AG10803 (cell line): ENCODE measurements around the gene TAGLN3.
A peak's percentile ranks its signal among the peaks of the same experiment; 100 is the strongest.

Experiments used
- DNase-seq: peaks from one replicate; pipeline ENCODE4 v3.0.0; 2010; ENCODE audit warnings: low read depth
- H3K4me3 ChIP-seq: 2 replicates; pipeline ENCODE4 v1.5.1; 2011; ENCODE audit warnings: mild to moderate bottlenecking, low read length, control low read depth
- TF ChIP-seq, protein P1 (sequence below): conservative IDR thresholded peaks from 2 replicates; pipeline ENCODE4 v1.5.1; 2011; ENCODE audit warnings: mild to moderate bottlenecking, low read length, control low read depth, inconsistent platforms

TAGLN3 gene

DNA sequence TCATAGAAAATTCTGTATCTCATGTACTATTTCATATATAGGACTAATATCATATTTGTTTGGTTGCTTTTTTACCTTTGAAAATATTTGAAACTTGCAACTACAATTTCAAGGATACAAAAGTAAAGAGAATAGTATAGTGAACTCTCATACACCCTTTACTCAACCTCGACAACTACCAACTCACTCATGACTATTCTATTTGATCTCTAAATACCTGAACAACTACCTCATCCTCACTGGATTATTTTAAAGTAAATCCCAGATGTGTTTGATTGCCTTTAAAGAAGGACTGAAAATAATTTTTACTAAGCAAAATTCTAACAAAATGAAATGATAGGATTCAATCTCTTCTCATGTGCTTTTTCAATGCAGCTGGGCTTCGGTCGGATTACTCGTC, 47.9 kb downstream of the TAGLN3 start:
- TF ChIP-seq, protein P1, sequence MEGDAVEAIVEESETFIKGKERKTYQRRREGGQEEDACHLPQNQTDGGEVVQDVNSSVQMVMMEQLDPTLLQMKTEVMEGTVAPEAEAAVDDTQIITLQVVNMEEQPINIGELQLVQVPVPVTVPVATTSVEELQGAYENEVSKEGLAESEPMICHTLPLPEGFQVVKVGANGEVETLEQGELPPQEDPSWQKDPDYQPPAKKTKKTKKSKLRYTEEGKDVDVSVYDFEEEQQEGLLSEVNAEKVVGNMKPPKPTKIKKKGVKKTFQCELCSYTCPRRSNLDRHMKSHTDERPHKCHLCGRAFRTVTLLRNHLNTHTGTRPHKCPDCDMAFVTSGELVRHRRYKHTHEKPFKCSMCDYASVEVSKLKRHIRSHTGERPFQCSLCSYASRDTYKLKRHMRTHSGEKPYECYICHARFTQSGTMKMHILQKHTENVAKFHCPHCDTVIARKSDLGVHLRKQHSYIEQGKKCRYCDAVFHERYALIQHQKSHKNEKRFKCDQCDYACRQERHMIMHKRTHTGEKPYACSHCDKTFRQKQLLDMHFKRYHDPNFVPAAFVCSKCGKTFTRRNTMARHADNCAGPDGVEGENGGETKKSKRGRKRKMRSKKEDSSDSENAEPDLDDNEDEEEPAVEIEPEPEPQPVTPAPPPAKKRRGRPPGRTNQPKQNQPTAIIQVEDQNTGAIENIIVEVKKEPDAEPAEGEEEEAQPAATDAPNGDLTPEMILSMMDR = no peak
- no peak for DNase-seq
- H3K4me3 ChIP-seq = no peak overlapping the region

DNA sequence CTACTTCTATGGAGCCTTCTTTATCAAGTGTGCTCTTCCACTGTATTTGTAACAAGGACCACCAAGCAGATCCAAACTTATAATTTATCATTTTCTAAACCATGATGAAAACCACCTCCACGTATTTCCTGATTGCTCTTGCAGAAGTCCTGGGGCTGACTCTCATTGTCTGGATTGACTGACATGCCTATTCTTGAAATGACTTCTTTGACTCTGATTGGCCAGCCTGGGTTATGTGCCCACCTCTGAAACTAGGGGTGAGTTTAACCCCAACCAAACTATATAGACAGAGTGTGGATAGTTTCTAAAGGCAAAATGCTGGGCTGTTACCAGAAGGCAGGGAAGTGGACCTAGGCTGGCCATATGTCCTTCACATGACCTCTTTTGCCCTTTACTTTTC, 48.5 kb downstream of the TAGLN3 start:
- TF ChIP-seq, protein P1 = no peak
- DNase-seq = no peak
- no peak overlapping the region for H3K4me3 ChIP-seq

DNA sequence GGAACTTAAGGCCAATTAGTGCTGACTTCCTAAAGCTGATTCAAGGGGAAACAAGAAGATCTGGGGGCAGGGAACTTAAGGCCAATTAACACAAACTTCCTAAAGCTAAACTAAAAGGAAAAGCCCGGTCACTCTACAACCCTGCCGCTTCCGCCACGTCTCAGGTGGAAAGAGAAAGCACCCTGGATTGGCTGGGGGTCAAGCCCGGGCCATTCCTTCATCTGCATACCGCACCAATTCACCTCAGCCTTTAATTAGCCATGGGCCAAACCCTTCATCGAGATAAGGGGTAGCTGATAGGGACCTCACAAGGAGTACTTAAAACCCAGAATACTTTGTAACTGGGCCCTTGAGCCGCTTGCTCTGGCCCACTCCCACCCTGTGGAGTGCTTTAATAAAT, 50.2 kb downstream of the TAGLN3 start:
- H3K4me3 ChIP-seq = no peak overlapping the region
- DNase-seq = no peak
- TF ChIP-seq, protein P1 = no peak

DNA sequence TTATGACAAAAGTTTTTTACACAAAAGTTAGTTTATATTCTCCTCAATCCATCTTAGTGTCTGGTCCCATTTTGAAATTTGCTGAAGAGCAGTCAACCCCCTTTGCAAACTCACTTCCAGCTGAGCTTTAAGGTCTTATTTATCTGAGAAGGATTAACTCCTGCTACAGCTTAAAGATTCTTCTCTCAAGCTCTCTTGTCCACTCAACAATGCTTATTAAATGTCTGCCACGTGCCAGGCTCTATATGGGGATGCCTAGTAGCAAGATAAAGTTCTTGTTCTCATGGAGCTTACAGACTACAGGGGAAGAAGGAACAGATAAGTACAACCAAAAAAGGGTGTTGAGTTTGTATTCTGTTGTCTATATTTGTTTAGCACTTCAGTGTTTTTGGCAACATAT, 54.5 kb downstream of the TAGLN3 start:
- TF ChIP-seq, protein P1 = no peak
- H3K4me3 ChIP-seq = no peak overlapping the region
- DNase-seq = no peak

DNA sequence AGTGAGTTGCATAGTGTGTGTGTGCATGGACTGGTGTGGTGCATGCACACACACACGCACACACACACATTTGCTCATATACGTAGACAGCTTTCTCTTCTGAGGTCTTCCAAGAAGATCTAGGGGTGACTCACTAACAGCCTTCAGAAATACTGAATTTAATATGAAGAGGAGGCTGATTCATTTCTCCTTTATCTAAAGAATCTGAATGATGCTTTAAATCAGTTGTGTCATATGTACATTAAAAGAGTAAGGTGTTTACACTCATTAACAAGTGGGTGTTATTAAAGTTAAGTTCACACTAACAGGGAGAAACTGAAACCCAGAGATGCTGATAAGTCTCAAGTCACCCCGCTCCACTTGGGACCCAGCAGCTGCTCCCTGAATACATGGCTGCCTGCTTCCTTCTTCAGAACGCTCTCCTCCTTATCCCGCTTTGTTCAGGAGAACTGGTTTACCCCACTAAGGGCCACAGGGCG, 57.8 kb downstream of the TAGLN3 start:
- H3K4me3 ChIP-seq = no peak overlapping the region
- TF ChIP-seq, protein P1 = no peak
- DNase-seq = peak; percentile 53

DNA sequence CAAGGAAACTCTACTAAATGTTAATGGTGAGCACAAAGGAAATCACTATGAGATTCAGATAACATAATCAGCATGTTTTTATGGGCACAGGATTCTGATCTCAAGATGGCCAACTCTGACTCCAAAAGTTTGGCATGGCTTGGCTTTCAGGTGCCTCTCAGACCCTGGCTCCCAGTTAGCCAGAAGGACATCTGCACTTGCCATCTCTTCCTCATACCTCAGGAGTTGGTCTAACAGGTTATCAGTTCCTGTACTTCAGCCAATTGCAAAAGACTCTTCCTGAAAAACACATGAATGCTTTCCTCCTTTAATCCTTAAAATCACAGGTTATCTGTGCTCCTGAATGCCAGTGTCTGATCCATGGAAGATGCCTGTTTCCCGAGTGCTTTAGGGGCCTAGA, 60.8 kb downstream of the TAGLN3 start:
- no peak for DNase-seq
- TF ChIP-seq, protein P1 = no peak

DNA sequence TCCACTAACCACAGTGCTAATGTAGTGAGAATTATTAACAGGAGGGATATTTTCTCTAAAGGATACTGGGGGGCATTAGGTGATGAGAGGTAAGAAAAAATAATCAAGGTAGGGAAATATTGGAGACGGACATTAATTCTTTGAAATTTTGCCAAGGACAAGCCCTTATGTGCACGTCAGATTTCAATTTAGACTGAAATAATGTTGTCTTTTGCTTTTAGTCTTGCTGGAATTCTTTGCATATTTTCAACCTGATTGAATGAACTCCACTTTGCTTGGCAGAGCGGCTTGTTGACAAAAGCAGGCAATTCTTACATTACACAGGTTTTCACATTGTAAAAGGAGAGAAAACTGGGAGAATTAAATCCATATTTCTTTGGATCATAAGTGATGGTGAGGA, 62.4 kb downstream of the TAGLN3 start:
- DNase-seq = peak; percentile 63
- H3K4me3 ChIP-seq = no peak overlapping the region
- TF ChIP-seq, protein P1 = no peak

More for the DNA sequence above, 60.8 kb downstream of the TAGLN3 start:
- H3K4me3 ChIP-seq = no peak overlapping the region
